ENCODE measurements around the gene INPPL1.
"Not testable (repeated sequence)": the region's sequence is repeated elsewhere in the genome, so short reads cannot be mapped to it uniquely, and the experiment has no call there.

Gene INPPL1

GRCh38 chr11:72257570-72257969 lies 33.0 kb downstream of the INPPL1 start:
- H3K4me3 ChIP-seq (ENCODE audit: low read depth, low read length) = no peak overlapping the region
- DNase-seq (ENCODE audit: low read depth) = no peak
- TF ChIP-seq CTCF (conservative IDR thresholded peaks at IDR 0.05; ENCODE audit: low read depth, low read length) = no peak

- H3K4me3 ChIP-seq (ENCODE audit: low read depth, low read length) = no peak overlapping the region
- no peak for DNase-seq (ENCODE audit: low read depth)
- no peak for TF ChIP-seq CTCF (conservative IDR thresholded peaks at IDR 0.05; ENCODE audit: low read depth, low read length)
These were observed 34.9 kb downstream of the INPPL1 start for GRCh38 chr11:72259490-72259889.

GRCh38 chr11:72260574-72260973 lies 36.0 kb downstream of the INPPL1 start:
- no peak overlapping the region for H3K4me3 ChIP-seq (ENCODE audit: low read depth, low read length)
- DNase-seq (ENCODE audit: low read depth) = no peak
- TF ChIP-seq CTCF (conservative IDR thresholded peaks at IDR 0.05; ENCODE audit: low read depth, low read length) = no peak

GRCh38 chr11:72263361-72263760 lies 38.8 kb downstream of the INPPL1 start:
- H3K4me3 ChIP-seq (ENCODE audit: low read depth, low read length) = no peak overlapping the region
- DNase-seq (ENCODE audit: low read depth) = peak; percentile 78
- no peak for TF ChIP-seq CTCF (conservative IDR thresholded peaks at IDR 0.05; ENCODE audit: low read depth, low read length)

GRCh38 chr11:72265951-72266350 lies 41.4 kb downstream of the INPPL1 start:
- TF ChIP-seq CTCF (conservative IDR thresholded peaks at IDR 0.05; ENCODE audit: low read depth, low read length) = no peak
- DNase-seq (ENCODE audit: low read depth) = no peak
- no peak overlapping the region for H3K4me3 ChIP-seq (ENCODE audit: low read depth, low read length)

- H3K4me3 ChIP-seq (ENCODE audit: low read depth, low read length); DNase-seq (ENCODE audit: low read depth): not testable (repeated sequence)
These were observed 42.4 kb downstream of the INPPL1 start for GRCh38 chr11:72266960-72267359.

- no peak for DNase-seq (ENCODE audit: low read depth)
- H3K4me3 ChIP-seq (ENCODE audit: low read depth, low read length) = no peak overlapping the region
- no peak for TF ChIP-seq CTCF (conservative IDR thresholded peaks at IDR 0.05; ENCODE audit: low read depth, low read length)
These were observed 43.5 kb downstream of the INPPL1 start for GRCh38 chr11:72267956-72268617.

Data from choroid plexus epithelial cell (primary cell).